Stimulated activated CD8-positive, alpha-beta memory T cell treated with anti-CD3 and anti-CD28 coated beads, Interleukin-2, amount 100 ng/mL, for 1 hour (primary cell): ENCODE data around the gene OR52B6.
"Not testable (repeated sequence)": the region's sequence is repeated elsewhere in the genome, so short reads cannot be mapped to it uniquely, and the experiment has no call there.

ENCODE experiments used
- DNase-seq, 2 donors: peaks; one replicate each; pipeline ENCODE4 v3.0.0-alpha.2; 2020; ENCODE audit warnings: low read depth in 2 of 2

OR52B6 gene, protein sequence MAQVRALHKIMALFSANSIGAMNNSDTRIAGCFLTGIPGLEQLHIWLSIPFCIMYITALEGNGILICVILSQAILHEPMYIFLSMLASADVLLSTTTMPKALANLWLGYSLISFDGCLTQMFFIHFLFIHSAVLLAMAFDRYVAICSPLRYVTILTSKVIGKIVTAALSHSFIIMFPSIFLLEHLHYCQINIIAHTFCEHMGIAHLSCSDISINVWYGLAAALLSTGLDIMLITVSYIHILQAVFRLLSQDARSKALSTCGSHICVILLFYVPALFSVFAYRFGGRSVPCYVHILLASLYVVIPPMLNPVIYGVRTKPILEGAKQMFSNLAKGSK

DNA sequence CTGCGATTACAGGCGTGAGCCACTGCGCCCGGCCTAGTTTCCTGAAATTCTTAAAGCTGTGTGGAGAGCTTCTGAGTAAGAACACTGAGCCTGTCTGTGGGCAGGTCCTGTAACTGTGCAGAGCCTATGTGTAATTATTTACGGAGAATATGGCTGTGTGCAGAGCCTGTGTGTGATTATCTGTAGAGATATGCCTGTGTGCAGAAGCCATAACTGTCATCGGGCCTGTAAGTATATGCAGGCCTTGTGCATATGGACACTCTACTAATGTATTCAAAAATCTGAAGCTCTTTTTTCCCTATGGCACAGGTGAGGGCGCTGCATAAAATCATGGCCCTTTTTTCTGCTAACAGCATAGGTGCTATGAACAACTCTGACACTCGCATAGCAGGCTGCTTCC is at the start of gene OR52B6:
OR52B6 (plus strand) TSS at position 301 of the 400 bp plus-strand sequence; CDS start at position 301, 0 bp downstream.
- DNase-seq = no peak

DNA sequence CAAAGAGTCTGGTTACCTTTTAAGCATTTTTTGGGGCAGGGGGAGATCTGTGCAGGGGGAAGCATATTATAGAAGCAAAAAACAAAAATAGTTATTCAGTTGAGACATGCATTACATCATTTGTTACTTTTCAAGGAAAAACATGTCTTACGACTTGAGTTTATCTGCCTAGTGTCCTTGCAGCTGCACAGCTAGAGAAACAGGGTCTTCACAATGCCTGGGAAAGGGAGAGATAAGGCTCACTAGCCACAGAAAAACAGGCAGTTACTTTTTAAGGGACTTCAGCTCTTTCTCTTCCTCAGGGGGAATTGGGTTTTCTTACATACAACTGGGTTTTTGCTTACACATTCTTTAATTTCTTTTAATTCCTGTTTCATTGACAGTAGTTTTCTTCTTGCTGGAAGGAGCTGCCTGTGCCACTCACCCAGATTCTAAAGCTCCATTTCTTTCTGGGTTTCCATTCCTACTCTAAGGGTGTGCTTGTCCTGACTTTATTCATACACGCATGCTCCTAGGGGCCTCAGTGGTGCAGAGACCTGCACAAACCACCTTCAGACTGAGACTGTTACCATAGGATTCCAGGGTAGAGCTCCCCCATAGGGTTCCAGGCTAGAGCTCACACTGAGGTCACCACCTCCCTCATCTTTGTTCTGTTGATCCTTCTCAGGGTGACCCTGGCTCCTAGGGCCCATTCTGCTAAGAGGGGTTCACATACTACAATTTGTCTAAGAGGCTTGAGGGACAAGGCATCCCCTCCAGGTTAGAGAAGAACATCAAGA is 49.4 kb upstream of the OR52B6 start:
- no peak for DNase-seq

DNA sequence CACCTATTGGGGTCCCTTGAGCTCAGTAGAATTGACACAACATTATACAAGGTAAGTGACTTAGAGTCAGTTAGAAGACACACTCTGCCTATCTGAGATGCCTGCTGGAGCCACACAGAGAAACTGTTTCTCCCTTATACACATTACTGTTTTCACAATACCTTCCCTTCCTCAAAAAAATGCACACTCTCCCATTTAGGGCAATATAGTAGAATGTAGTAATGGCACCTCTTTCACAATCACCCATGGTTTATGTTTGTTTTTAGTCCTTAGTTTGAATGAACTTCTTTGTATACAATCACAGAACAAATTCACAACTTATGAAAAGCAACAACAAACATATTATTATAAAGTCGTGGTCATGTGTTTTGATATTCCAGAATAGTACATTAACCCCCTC is 46.6 kb upstream of the OR52B6 start:
- no peak for DNase-seq

DNA sequence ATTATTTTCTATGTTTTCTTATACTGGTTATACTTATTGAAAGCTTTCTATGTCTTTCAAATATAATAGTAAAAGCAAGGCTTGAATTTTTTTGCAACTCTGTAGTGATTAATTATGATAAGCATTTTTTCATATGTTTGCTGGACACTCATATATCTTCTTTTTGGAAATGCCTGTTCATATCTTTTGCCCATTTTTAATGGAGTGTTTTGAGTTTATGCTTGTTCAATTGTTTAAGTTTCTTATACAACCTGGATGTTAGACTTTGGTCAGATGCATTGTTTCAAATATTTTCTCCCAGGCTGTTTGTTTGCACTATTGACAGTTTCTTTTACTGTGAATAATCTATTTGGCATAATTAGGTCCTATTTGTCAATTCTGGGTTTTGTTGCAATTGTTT is 44.2 kb upstream of the OR52B6 start:
- no peak for DNase-seq

DNA sequence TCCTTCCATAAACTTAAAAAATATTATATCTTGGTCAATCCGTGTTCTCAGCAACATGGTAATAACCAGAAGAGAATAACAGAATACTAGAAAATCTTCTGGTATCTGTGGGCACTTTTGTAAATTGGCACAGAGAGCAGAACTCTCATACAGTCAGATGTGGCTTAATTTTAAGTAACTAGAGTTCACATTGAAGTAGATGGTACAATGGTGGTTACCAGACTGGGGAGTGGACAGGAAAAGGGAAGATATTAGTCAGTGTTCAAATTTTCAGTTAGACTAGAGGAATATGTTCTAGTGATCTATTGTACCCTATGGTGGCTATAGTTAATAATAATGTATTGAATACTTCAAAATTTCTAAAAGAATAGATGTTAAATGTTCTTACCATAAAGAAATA is 39.2 kb upstream of the OR52B6 start:
- no peak for DNase-seq

DNA sequence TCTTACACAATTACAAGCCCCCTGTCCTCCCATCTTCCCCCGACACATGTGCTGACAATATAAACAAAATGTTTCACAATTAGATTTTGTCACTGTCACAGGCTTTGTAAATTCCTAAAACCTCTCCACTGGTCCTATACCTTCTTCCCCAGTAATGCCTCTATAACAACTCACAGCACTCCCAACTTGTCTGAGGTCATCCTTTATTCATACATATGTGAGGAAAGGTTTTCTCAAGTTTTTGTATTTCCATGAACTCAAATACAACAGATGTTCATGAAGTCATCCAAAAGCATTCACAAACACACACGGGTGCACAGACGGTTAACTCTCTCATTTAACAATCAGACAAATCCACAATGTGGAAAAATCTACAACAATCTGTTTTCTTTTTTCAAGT is 34.2 kb upstream of the OR52B6 start:
- no peak for DNase-seq

DNA sequence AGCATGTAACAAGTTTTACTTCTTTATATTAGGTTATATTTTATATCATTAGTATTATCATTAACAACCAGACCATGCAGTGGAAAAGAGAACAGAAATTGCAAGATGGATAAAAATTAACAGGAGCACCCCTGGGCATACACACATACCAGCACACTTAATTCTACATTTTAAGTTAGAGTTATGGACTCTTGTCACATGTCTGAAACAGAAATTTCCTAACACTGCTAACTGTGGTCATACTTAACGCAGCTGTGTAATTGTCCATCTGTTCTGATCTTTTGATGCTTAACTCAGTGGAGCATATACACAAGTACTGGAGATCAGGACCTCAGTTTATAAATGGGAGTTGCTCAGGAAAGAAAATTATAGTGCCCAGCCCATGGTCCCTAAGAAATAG is 32.7 kb upstream of the OR52B6 start:
- DNase-seq = no peak

DNA sequence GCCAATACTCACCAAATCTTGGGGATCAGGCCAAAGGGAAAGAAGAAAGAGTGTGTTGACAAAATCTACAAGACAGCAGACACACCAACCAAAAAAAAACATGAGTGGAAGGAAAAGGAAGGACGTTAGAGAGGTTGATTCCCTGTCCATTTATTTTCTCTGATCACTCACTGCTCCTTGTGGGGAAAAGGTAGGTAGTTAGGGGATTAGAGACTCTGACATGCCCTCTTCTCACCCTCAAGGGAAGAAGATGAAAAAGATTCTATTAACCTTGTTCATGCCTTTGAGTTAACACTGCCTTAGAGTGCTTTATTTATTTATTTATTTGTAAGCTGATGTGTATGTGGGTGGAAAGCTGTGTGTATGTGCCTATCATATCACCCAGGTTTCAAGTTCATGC is 32.2 kb upstream of the OR52B6 start, which contains the start of gene OR52H1:
OR52H1 (minus strand) TSS at position 101 of the 400 bp plus-strand sequence. CDS start 3,035 bp downstream, outside the sequence.
- DNase-seq = no peak

DNA sequence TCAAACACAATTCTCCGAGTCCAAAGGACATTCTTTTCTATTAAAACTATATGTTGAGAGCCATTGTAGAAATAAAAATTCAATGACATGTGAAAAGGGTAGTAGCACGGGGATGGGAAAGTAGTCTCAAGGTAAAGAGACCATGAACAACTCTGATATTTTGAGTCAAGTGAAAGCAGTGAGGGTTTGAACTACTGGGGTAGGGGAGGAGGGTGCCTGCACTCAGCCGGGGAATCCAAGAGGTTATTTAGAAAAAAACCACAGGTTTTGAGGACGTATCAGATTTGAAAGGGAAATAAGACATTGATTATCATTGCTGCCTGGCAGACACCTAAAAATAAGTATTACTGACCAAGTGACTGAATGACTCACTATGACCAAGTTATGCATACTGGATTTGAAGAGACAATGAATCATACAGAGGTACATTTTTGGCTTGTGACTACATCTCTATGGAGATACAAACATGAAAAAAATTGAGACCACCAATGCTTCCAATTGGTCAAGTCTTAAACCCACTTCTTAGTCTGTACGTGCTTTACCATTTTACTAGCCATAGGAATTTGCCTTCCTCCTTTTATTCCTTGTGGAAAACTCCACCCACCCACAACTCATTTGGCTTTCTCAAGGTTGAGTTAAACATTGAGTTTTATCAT is 30.1 kb upstream of the OR52B6 start:
- DNase-seq = no peak

DNA sequence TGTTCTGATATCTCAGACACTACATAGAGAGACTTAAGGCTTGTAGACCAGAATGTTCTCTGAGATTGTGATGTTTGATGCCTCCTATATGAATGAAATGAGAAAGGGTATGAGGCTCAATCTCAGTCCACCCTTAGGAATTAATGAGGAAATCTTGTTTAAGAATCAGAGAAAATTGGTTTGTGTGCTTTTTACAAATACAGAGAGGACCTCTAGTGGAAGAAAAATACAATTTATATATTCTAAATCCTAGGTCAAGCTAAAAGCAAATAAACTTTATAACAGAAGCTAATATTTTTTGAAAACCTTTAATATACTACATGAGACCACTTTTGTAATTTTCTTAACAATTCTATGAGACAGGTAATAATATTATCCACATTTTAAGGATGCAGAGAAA is 27.3 kb upstream of the OR52B6 start:
- no peak for DNase-seq

DNA sequence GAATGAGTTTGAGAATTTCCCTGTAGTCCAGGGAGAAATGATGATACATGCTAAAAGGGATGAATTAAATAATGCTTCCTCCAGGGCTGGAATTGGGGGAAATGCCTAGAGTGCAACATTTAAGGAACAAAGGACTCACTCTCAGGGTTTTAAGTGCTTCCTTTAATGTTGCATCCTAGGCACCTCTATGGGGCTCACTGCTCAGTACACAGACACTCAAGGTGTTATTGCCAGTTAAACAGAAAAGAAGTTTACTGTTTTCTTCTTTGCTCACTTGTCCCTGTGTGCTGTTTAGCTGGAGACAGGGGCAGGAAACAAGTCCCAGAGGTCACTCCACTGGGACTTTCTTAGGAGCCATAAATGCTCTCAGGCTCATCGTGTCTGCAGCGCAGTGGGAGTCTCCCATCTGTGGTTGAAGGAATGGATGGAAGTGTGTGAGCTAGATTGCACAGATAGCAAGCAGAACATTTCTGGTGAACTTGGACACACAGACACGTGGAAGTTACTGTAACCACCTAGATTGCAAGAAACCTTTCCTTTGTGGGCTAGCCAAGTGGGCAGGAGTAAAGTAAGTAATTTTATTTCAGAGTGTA is 24.0 kb upstream of the OR52B6 start:
- no peak for DNase-seq

DNA sequence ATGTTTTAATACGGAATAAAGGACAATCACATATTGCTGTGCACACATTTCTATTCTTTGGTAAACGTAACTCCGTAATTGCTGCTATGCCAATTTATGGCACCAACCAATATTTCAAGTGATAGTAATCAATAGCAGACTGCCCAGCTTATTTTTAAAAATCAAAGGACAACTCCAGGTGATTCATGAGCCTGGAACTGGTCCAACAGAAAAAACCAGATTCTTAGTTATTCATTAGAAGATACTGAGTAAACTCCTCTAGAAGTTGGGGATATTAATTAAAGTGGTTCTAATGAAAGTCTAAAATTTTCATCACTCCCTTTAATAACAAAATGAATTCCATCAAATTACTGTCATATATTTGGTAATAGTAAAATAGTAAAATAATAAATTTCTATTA is 22.9 kb upstream of the OR52B6 start:
- no peak for DNase-seq

DNA sequence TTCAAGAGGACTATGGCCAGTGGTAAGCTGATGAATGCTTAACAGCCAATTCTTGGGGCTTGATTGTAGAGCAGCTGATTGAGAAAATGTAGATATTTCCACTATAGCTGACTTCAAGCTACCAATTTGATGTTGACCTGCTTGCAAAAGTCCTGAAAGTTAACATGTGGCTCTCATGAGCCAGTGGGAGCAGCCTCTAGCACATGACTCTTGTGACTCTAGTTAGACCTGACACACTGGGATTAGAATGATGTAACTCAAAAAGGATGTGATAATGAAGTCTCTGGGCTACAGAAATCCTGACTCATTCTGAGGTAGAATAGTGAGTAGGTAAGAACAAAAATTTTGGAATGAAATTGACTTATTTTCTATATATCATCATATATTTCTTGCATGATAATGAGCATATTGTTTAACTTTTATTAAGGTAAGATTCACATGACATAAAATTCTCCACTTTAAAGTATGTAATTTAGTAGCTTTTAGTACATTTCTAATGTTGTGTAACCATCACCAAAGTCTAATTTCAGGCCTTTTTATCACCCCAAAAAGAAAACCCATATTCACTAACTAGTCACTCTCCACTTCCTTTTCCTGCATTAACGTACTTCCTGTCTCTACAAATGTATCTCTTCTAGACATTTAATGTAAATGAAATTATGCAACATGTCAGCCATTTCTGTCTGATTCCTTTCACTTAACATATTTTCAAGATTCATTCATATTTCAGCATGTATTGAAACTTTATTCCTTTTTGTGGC is 16.2 kb upstream of the OR52B6 start:
- no peak for DNase-seq

DNA sequence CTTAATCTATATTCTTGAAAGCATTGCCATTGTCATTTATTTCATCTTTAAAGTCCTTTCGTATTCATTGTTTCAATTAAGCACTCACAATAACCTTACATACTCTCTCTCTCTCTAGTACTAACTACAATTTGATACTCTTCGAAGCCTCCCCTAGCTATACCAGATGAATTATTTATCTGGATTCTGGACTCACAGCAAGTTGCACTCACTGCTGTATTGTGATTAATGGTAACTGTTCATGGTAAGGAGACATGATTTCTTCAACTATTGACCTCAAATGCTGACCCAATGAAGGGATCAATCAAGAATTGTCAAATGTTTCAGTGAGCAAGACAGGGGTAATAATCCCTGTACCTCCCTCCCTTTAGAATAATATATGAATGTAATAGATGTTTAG is 6.0 kb upstream of the OR52B6 start:
- DNase-seq = no peak

DNA sequence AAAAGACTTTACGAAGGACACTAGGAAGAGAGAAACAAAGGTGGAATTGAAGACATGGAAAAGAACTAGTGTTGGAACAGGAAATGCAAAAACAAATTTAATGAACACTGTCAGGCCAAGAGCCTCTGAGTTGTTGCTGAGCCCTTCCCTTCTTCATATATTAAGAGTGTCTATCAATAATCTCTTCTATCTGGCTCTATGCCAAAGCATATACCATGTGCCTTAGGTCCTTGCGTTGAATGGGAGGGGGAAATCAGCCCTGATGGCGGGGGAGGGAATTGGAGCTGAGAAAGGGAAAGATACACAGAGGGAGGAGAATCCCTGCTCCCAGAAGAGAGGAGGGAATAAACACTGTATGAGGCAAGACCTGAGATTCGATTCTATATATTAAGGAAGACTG is 5.5 kb upstream of the OR52B6 start:
- DNase-seq = no peak

DNA sequence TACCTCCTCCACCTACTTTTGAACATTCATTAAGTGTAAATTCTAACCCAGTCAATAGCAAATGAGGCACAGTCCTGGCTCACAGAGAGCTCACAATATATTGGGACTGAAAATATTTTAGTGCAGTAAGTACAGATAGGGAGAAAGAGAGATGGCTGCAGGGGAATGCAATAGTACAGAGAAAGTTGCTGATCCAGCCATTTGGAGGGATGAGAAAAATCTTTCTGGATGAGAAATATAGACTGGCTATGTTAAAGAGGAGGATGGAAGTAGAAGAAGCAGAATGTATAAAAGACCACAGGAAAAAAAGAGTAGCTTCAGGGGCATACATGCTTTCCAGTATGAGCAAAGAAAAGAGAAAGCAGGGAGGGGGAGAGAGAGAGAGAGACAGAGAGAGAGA is 3.6 kb upstream of the OR52B6 start:
- no peak for DNase-seq

DNA sequence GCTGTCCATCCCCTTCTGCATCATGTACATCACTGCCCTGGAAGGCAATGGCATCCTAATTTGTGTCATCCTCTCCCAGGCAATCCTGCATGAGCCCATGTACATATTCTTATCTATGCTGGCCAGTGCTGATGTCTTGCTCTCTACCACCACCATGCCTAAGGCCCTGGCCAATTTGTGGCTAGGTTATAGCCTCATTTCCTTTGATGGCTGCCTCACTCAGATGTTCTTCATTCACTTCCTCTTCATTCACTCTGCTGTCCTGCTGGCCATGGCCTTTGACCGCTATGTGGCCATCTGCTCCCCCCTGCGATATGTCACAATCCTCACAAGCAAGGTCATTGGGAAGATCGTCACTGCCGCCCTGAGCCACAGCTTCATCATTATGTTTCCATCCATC is 337 bp downstream of the OR52B6 start:
- DNase-seq = no peak

DNA sequence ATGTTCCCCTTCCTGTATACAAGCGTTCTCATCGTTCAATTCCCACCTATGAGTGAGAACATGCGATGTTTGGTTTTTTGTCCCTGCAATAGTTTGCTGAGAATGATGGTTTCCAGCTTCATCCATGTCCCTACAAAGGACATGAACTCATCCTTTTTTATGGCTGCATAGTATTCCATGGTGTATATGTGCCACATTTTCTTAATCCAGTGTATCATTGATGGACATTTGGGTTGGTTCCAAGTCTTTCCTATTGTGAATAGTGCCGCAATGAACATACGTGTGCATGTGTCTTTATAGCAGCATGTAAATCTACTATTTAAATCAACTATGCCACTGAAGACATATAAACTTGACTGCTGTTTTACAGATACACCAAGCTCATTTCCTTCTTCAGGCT is 3.8 kb downstream of the OR52B6 start:
- DNase-seq = not testable (repeated sequence)

DNA sequence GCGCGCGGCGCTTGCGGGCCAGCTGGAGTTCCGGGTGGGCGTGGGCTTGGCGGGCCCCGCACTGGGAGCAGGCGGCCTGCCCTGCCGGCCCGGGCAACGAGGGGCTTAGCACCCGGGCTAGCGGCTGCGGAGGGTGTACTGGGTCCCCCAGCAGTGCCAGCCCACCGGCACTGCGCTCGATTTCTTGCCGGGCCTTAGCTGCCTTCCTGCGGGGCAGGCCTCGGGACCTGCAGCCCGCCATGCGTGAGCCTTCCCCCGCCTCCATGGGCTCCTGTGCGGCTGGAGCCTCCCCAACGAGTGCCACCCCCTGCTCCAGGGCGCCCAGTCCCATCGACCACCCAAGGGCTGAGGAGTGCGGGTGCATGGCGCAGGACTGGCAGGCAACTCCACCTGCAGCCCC is 9.2 kb downstream of the OR52B6 start:
- DNase-seq = not testable (repeated sequence)

DNA sequence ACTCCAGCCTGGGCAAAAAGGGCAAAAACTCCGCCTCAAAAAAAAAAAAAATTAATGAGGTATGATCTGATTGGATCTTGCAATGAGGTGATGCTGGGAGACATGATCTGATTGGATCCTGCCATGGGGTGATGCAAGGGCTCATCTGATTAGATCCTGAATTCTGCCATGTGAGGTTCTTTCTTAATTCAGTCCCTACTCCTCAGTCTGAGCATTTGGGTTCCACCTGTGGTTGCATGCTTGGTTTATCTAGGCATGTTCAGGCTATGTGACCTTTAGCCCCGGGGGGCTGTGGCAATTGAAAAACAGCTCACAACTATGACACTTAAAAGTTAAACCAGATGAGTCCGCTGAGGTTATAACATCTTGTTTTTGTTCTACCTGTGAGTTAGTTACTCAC is 10.9 kb downstream of the OR52B6 start:
- DNase-seq = no peak

DNA sequence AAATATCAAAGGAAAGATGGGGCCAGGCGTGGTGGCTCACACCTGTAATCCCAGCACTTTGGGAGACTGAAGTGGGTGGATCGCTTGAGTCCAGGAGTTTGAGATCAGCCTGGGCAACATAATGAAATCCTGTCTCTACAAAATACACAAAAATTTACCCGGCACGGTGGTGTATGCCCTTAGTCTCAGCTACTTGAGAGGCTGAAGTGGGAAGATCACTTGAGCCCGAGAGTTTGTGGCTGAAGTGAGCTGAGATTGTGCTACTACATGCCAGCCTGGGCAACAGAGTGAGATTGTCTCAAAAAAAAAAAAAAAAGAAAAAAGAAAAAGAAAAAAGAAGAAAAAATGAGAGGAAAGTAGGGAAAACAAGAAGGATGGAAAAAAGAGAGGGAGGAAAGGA is 11.9 kb downstream of the OR52B6 start:
- no peak for DNase-seq

DNA sequence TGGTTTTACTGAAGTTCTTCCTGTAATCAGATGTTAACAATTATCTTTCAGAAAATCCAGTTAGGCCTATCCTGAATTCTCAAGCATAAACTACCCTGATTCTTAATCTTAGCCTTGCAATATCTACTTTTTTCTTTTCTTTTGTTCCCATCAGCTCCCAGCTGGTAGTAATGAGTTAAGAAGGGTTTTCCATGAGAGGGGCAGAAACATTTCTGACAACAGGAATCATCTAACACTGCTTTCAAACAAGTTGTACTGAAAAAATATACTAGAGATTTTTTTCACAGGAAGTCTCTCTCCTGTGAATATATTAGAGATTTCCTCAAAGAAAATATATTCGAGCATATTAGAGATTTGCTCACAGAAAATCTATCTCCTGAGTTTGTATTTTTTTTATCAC is 12.5 kb downstream of the OR52B6 start:
- DNase-seq = no peak
